Panc1 (cell line): ENCODE results near the gene CCDC178. TPM values are rescaled to one million over a fixed set of nuclear protein-coding genes. Genes with fewer than 3 reads are reported as not detected.

Experiments
- ATAC-seq: fragments of 200-7000 bp; cut with Tn5 transposase; 2 replicates; pipeline ENCODE4 v1.9.1; 2020; ENCODE audit warnings: mild to moderate bottlenecking, moderate library complexity
- BruUV-seq: library from RNA; stranded (reverse); fragments of 400-500 nt; replicated peaks from 2 replicates; lab custom pipeline; 2021; lab: Mats Ljungman, UMichigan
- CTCF ChIA-PET: fragments of 300-600 bp; sonication (Branson Sonifier 250); formaldehyde crosslinking; loops from one replicate; lab custom pipeline; 2022; ENCODE audit warnings: antibody characterized with exemption; lab: Charles Lee
- POLR2A ChIA-PET: fragments of 300-600 bp; sonication (Branson Sonifier 250); formaldehyde crosslinking; loops from one replicate; lab custom pipeline; 2022; ENCODE audit warnings: antibody characterized with exemption; lab: Charles Lee
- DNase-seq: peaks from one replicate; pipeline ENCODE4 v3.0.0-alpha.2; 2010; ENCODE audit warnings: low read depth, low spot score
- H3K27ac ChIP-seq: 2 replicates; pipeline ENCODE4 v1.5.1; 2011; ENCODE audit warnings: mild to moderate bottlenecking, low read length, inconsistent platforms
- H3K27me3 ChIP-seq: fragments of 200-500 bp; sonication (Bioruptor generic); 2 replicates; pipeline ENCODE4 v1.6.0; 2014; ENCODE audit warnings: low read length, inconsistent platforms; ENCODE audit not compliant: control insufficient read depth, insufficient read depth
- H3K36me3 ChIP-seq: fragments of 200-500 bp; sonication (Bioruptor generic); 2 replicates; pipeline ENCODE4 v1.5.1; 2014; ENCODE audit warnings: inconsistent platforms, mild to moderate bottlenecking, low read length, moderate library complexity; ENCODE audit not compliant: control insufficient read depth, insufficient read depth
- H3K4me1 ChIP-seq: 2 replicates; pipeline ENCODE4 v1.5.1; 2011; ENCODE audit warnings: inconsistent platforms, mild to moderate bottlenecking, low read length, moderate library complexity; ENCODE audit not compliant: control insufficient read depth, insufficient read depth
- H3K4me3 ChIP-seq, 2 experiments: 2 replicates each; pipeline ENCODE4 v1.5.1; 2011 to 2012; ENCODE audit warnings: low read depth in 2 of 2, low read length in 2 of 2, mild to moderate bottlenecking in 2 of 2, inconsistent platforms in 1 of 2, moderate library complexity in 1 of 2
- H3K9me3 ChIP-seq: fragments of 200-500 bp; sonication (Bioruptor generic); 2 replicates; pipeline ENCODE4 v1.5.1; 2014; ENCODE audit warnings: low read depth, mild to moderate bottlenecking, inconsistent platforms, low read length, moderate library complexity; ENCODE audit not compliant: control insufficient read depth, insufficient read depth
- CTCF ChIP-seq: fragments of 450-650 bp; IDR thresholded peaks from 2 replicates; pipeline ENCODE4 v1.5.1; 2017; ENCODE audit warnings: mild to moderate bottlenecking
- POLR2AphosphoS5 ChIP-seq: IDR thresholded peaks from 2 replicates; pipeline ENCODE4 v1.6.1; 2012; ENCODE audit warnings: mild to moderate bottlenecking, low read depth, low read length, moderate library complexity
- REST ChIP-seq, 2 experiments: IDR thresholded peaks; 2 replicates each; pipeline ENCODE4 v1.6.1; 2011 to 2012; ENCODE audit warnings: low read depth in 2 of 2, control low read depth in 1 of 2, low read length in 1 of 2, mild to moderate bottlenecking in 1 of 2, moderate library complexity in 1 of 2; ENCODE audit not compliant: insufficient read depth in 1 of 2
- SIN3A ChIP-seq: IDR thresholded peaks from 2 replicates; pipeline ENCODE4 v1.6.1; 2012; ENCODE audit warnings: low read depth, mild to moderate bottlenecking, low read length, moderate library complexity, borderline replicate concordance; ENCODE audit not compliant: insufficient read depth
- TCF7L2 ChIP-seq: IDR thresholded peaks from 2 replicates; pipeline ENCODE4 v1.6.1; 2011; ENCODE audit warnings: mild to moderate bottlenecking, low read depth, low read length, inconsistent platforms
- in situ Hi-C: cut with HindIII; loops from 2 replicates; pipeline ENCODE4 v1.10.0; 2016; ENCODE audit warnings: low sequenced_read_pairs, low pct_unique_long_range_greater_than_20kb
- intact Hi-C: fragments of 100-400 bp; cut with micrococcal nuclease; formaldehyde crosslinking; loops from one replicate; pipeline ENCODE4 v1.10.0; 2022; ENCODE audit not compliant: unreplicated experiment
- total RNA-seq: library from RNA; stranded (reverse); gene quantifications from one replicate; pipeline ENCODE4 v1.2.1, GENCODE V29; 2021; ENCODE audit not compliant: unreplicated experiment

The CCDC178 gene
- total RNA-seq, 1 experiment from 2014 or later, result not detected

- in situ Hi-C loops, result no loop called here
- H3K27ac ChIP-seq, result no peak overlapping the region
- no peaks in the 10 kb centered on the region; the same call in 1 of the 2 replicates for H3K4me1 ChIP-seq
- H3K36me3 ChIP-seq, result no peaks in the 10 kb centered on the region
- CTCF ChIA-PET, result no interaction called here
- TF ChIP-seq REST (IDR thresholded peaks at IDR 0.05; ENCODE audit: insufficient read depth in 1 of 2, low read depth in 2 of 2, low read length in 1 of 2) (no peak), TCF7L2 (no peak), POLR2AphosphoS5 (no peak), SIN3A (no peak), CTCF (no peak)
- H3K4me3 ChIP-seq, result no peak overlapping the region
- no peaks in the 10 kb centered on the region for H3K9me3 ChIP-seq
- intact Hi-C loops, result no loop called here
- BruUV-seq, result no TSS peak
- POLR2A ChIA-PET, result no interaction called here
- no peaks in the 10 kb centered on the region for H3K27me3 ChIP-seq
- DNase-seq, result no peak
- ATAC-seq, result no peak
These were observed 525.0 kb downstream of the CCDC178 start for GRCh38 chr18:32915516-32915915.

GRCh38 chr18:32911660-32912284 is 528.7 kb downstream of the CCDC178 start:
- Histone ChIP-seq H3K4me1 (no peaks in the 10 kb centered on the region; the same call in 1 of the 2 replicates), H3K27ac (no peak overlapping the region), H3K4me3 (no peak overlapping the region), H3K27me3 (no peaks in the 10 kb centered on the region), H3K9me3 (no peaks in the 10 kb centered on the region), H3K36me3 (no peaks in the 10 kb centered on the region)
- DNase-seq (peak; percentile 50), ATAC-seq (peak; percentile 76)
- BruUV-seq, result no TSS peak
- POLR2A ChIA-PET, result no interaction called here
- in situ Hi-C loops, result no loop called here
- CTCF ChIA-PET, result no interaction called here
- intact Hi-C loops, result no loop called here
- TF ChIP-seq POLR2AphosphoS5, result no peak
- no peak for TF ChIP-seq TCF7L2
- no peak for TF ChIP-seq REST (IDR thresholded peaks at IDR 0.05; ENCODE audit: insufficient read depth in 1 of 2, low read depth in 2 of 2, low read length in 1 of 2)
- TF ChIP-seq CTCF, result no peak
- no peak for TF ChIP-seq SIN3A
